Testis (tissue), 3 donors: Measurements from ENCODE around the gene COL9A3. TPM values are rescaled to one million over a fixed set of nuclear protein-coding genes. Genes with fewer than 3 reads are reported as not detected.
A peak's percentile ranks its signal among the peaks of the same experiment; 100 is the strongest.

Experiments used
- DNase-seq: peaks from one replicate; pipeline ENCODE4 v3.0.0-alpha.2; 2019
- H3K27ac ChIP-seq, 2 donors: fragments of 200-600 bp; sonication (generic); one replicate each; pipeline ENCODE4 v1.5.1; 2019
- H3K27me3 ChIP-seq: fragments of 200-600 bp; sonication (generic); one replicate; pipeline ENCODE4 v1.5.1; 2019
- H3K36me3 ChIP-seq: fragments of 200-600 bp; sonication (generic); one replicate; pipeline ENCODE4 v1.5.1; 2017; ENCODE audit warnings: low read depth; ENCODE audit errors: missing control alignments
- H3K4me1 ChIP-seq: fragments of 200-600 bp; sonication (generic); one replicate; pipeline ENCODE4 v1.5.1; 2019
- H3K4me3 ChIP-seq, 2 donors: fragments of 200-600 bp; sonication (generic); one replicate each; pipeline ENCODE4 v1.5.1; 2017 to 2019
- H3K9me3 ChIP-seq: fragments of 200-600 bp; sonication (generic); one replicate; pipeline ENCODE4 v1.5.1; 2017
- POLR2A ChIP-seq: fragments of 450-650 bp; IDR thresholded peaks from one replicate; pipeline ENCODE4 v1.6.1; 2017; ENCODE audit warnings: antibody characterized with exemption, mild to moderate bottlenecking, moderate library complexity
- WGBS, 2 donors: methylation state at CpG; one replicate each; pipeline ENCODE4 v1.1.5; 2018; 5-methylcytosine and 5-hydroxymethylcytosine counted together
- intact Hi-C: fragments of 100-400 bp; cut with DNase I; formaldehyde crosslinking; loops from one replicate; pipeline ENCODE4 v1.15.1; 2023; ENCODE audit warnings: low total_unique reads
- polyA plus RNA-seq: library from polyadenylated mRNA; stranded (reverse); fragments of 350-450 nt; fragmentation: Illumina TruSeq; extraction: RNeasy Lipid Tissue Mini Kit (QIAGEN cat#74804); gene quantifications from one replicate; pipeline ENCODE4 v1.2.3, GENCODE V29; 2014; ENCODE audit warnings: low read depth, low replicate concordance; ENCODE audit not compliant: insufficient read depth
- total RNA-seq, 2 donors: library from RNA; depleted of rRNA; stranded (reverse); fragments of >200 nt; gene quantifications; one replicate each; pipeline ENCODE4 v1.2.3, GENCODE V29; 2016
- TF ChIP-seq, protein P1 (sequence below), 3 experiments: fragments of 450-650 bp in 2 of 3; fragments of 200-600 bp in 1 of 3; sonication (generic) in 1 of 3; IDR thresholded peaks; one replicate each; pipeline ENCODE4 v1.5.1; 2016 to 2019; ENCODE audit warnings: antibody characterized with exemption in 3 of 3, mild to moderate bottlenecking in 2 of 3, moderate library complexity in 1 of 3

Gene COL9A3
- total and polyA plus RNA-seq, 3 donors from 2014 or later, result 19.1 to 50.6 (median 21.3) TPM

DNA sequence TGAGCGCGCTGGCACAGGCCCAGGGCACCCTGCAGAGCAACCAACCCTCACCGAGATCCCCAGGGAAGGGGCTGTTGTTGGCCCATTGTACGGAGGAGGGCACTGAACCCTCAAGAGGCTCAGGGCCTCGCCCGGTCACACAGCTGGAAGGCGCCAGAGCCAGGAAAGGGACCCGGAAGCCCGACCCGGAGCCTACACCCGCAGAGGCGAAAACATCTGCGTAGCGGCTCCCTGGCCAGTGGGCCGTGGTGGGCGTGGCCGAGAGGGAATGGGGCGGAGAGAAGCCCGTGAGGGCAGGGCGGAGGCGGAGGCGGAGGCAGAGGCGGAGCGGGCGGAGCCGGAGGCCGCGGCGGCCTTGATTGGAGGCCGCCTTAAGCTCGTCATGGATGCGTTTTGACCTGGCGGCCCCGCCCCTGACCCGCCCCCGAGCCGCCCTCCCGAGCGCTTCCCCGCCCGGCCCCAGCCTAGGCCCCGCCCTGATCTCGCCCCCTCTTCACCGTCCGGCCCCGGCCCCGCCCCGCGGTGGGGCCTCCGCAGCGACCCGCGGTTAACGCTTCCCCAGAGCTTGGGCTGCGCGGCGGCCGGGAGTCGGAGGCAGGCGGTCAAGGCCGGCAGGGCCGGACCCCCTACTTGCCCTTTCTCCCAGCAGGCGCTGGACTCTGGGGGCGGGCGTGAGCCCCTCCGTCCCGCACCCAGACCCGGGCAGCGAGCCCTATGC, 22.7 kb upstream of the COL9A3 start:
- Histone ChIP-seq H3K27me3 (no peaks in the 10 kb centered on the region), H3K4me3 (peak overlapping the region; percentile 69 to 84), H3K4me1 (peaks cover 16% of the 10 kb centered on the region), H3K36me3 (no peaks in the 10 kb centered on the region), H3K27ac (peak overlapping the region; percentile 88 to 91), H3K9me3 (no peaks in the 10 kb centered on the region)
- peak; percentile 95 for DNase-seq
- 0% methylated on average over 2 to 31 of the region's 69 CpGs for WGBS, 2 donors
- TF ChIP-seq POLR2A, result peak; percentile 62
- TF ChIP-seq, protein P1, sequence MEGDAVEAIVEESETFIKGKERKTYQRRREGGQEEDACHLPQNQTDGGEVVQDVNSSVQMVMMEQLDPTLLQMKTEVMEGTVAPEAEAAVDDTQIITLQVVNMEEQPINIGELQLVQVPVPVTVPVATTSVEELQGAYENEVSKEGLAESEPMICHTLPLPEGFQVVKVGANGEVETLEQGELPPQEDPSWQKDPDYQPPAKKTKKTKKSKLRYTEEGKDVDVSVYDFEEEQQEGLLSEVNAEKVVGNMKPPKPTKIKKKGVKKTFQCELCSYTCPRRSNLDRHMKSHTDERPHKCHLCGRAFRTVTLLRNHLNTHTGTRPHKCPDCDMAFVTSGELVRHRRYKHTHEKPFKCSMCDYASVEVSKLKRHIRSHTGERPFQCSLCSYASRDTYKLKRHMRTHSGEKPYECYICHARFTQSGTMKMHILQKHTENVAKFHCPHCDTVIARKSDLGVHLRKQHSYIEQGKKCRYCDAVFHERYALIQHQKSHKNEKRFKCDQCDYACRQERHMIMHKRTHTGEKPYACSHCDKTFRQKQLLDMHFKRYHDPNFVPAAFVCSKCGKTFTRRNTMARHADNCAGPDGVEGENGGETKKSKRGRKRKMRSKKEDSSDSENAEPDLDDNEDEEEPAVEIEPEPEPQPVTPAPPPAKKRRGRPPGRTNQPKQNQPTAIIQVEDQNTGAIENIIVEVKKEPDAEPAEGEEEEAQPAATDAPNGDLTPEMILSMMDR (IDR thresholded peaks at IDR 0.05), result no peak
- intact Hi-C loops, result no loop called here

DNA sequence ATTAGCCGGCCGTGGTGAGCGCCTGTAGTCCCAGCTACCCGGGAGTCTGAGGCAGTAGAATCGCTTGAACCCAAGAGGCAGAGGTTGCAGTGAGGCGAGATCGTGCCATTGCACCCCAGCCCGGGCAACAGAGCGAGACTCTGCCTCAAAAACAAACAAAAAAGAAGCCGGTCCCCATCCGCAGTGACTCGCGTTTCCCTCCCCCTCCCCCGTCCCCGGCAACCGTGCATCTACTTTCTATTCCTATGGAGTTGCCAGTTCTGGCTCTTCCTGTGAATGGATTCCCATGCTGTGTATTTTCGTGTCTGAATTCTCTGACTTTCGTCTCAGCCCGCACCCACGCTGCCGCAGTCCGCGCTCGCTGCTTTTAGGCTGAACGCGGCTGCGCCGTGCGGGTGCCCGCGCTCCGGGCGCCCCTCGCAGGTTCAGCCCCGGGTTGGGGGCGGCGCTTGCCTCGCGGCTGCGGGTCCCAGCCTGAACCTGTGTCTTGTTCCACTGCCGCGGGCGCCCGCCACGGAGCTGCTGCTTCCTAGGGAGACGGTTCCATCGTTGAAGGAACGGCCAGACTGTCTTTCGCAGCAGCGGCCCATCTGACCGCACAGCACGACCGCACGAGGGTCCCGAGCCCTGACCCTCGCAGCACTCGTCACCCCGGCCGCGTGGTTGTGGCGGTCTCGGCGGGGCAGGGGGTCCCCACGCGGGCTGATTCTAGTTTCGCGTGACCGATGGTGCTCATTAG, 21.7 kb upstream of the COL9A3 start:
- 0 to 1% methylated on average over 42 to 66 of the region's 68 CpGs for WGBS, 2 donors
- peak; percentile 63 for DNase-seq
- intact Hi-C loops, result no loop called here

DNA sequence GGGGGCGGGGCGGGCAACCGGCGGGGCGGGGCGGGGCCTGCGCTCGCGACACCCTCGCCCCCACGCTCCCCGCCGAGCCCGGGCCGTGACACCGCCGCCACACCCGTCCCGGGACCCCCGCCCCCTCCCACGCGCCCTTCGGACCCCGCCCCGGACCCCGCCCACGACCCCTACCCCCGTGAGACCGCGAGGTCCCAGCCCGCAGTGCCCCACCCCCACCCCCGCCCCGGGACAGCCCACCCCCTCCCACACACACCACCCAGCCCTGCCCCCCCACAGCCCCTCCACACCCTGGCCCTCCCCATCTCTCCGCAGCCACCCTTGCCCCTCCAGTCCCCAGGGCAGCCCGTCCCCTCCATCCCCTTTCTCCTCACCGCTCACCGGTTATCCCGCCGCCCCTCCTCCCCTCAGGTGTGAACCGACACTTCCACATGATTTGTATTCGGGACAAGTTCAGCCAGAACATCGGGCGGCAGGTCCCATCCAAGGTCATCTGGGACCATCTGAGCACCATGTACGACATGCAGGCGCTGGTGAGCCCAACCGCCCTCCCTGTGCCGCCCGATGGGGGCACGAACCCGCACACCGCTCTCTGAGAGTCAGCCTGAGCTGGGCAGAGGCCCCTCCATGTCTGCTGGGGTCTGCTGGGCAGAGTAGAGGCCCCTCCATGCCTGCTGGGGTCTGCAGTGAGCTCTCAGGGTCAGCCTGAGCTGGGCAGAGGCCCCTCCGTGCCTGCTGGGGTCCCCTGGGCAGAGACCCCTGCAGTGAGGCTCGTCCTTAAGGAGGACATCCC, 20.0 kb upstream of the COL9A3 start:
- WGBS, 2 donors, result 21 to 26% methylated on average over 15 to 20 of the region's 53 CpGs
- no peaks in the 10 kb centered on the region for H3K27me3 ChIP-seq
- intact Hi-C loops, result no loop called here
- DNase-seq, result no peak
- H3K9me3 ChIP-seq, result no peaks in the 10 kb centered on the region
- H3K27ac ChIP-seq, result peak overlapping the region; percentile 73 to 88
- H3K4me3 ChIP-seq, result peak overlapping the region; percentile 69 to 84
- H3K4me1 ChIP-seq, result peaks cover 16% of the 10 kb centered on the region
- TF ChIP-seq, protein P1 (IDR thresholded peaks at IDR 0.05), result no peak
- TF ChIP-seq POLR2A, result no peak
- no peaks in the 10 kb centered on the region for H3K36me3 ChIP-seq

More for the DNA sequence above, 21.7 kb upstream of the COL9A3 start:
- H3K9me3 ChIP-seq, result no peaks in the 10 kb centered on the region
- H3K27ac ChIP-seq, result peak overlapping the region; percentile 88 to 91
- peak overlapping the region; percentile 69 to 84 for H3K4me3 ChIP-seq
- H3K4me1 ChIP-seq, result peaks cover 16% of the 10 kb centered on the region
- TF ChIP-seq, protein P1 (IDR thresholded peaks at IDR 0.05), result no peak
- TF ChIP-seq POLR2A, result no peak
- H3K36me3 ChIP-seq, result no peaks in the 10 kb centered on the region
- H3K27me3 ChIP-seq, result no peaks in the 10 kb centered on the region

DNA sequence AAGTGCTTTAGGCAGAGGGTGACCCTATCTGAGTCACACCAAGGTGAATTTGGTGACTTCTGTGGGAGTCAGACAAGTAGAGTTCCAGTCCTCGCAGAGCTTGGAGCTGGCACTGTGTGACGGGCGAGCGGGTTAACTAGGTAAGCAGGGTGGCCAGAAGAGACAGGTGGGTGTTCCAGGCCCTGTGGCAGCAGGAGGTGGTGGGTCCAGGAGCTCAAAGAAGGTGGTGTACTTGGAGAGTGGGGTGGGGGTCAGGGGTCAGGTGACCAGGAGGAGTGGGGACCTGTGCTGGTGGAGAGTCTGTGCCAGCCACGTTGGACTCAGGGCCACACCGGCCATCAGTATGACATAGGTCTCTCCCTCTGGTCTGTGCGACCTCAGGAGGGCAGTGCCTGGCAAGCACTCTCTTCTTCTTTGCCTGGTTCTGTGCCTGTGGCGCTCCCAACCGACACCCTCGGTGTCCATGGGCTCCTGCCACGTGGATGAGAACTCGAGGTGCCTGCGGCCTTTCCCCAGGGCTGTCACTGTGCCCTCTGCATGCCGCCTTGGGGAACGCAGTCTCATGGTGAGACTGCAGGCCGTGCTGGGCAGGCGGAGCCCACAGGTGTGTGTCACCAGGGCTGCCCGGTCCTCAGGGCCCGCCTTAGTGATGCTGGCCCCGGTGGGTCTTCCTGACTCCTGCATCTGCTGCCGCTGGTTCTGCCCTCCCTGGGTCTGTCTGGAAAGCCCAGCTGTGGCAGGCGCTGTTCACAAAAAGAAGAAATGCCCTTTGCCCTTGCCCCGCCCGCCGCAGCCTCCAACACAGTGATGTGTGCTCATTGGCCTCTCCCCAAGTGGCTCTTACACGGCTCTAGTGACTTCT, 18.9 kb upstream of the COL9A3 start:
- H3K4me1 ChIP-seq, result peaks cover 16% of the 10 kb centered on the region

More for the DNA sequence above, 18.9 kb upstream of the COL9A3 start:
- peak overlapping the region in 1 of 2 donors; percentile 73 for H3K27ac ChIP-seq
- no peak for DNase-seq
- no peaks in the 10 kb centered on the region for H3K9me3 ChIP-seq
- no peaks in the 10 kb centered on the region for H3K27me3 ChIP-seq
- H3K36me3 ChIP-seq, result no peaks in the 10 kb centered on the region
- WGBS, 2 donors, result 81 to 89% methylated on average over 14 to 26 of the region's 26 CpGs
- H3K4me3 ChIP-seq, result no peak overlapping the region
- intact Hi-C loops, result no loop called here
- TF ChIP-seq, protein P1 (IDR thresholded peaks at IDR 0.05), result no peak
- no peak for TF ChIP-seq POLR2A
